HG03045 (cell line): ENCODE measurements around the gene EHMT1.

Experiments
- ATAC-seq: cut with Tn5 transposase; IDR thresholded peaks from one replicate; pipeline ENCODE4 v1.9.1; 2021; ENCODE audit warnings: mild to moderate bottlenecking, moderate library complexity; ENCODE audit not compliant: unreplicated experiment

EHMT1 gene

GRCh38 chr9:137817236-137818200 is 198.7 kb downstream of the EHMT1 start:
- ATAC-seq = no peak

GRCh38 chr9:137818286-137818685 is 199.5 kb downstream of the EHMT1 start:
- ATAC-seq = no peak

GRCh38 chr9:137820161-137820855 is 201.5 kb downstream of the EHMT1 start:
- no peak for ATAC-seq

- no peak for ATAC-seq
Measured at GRCh38 chr9:137823986-137824771, 205.4 kb downstream of the EHMT1 start.

DNA sequence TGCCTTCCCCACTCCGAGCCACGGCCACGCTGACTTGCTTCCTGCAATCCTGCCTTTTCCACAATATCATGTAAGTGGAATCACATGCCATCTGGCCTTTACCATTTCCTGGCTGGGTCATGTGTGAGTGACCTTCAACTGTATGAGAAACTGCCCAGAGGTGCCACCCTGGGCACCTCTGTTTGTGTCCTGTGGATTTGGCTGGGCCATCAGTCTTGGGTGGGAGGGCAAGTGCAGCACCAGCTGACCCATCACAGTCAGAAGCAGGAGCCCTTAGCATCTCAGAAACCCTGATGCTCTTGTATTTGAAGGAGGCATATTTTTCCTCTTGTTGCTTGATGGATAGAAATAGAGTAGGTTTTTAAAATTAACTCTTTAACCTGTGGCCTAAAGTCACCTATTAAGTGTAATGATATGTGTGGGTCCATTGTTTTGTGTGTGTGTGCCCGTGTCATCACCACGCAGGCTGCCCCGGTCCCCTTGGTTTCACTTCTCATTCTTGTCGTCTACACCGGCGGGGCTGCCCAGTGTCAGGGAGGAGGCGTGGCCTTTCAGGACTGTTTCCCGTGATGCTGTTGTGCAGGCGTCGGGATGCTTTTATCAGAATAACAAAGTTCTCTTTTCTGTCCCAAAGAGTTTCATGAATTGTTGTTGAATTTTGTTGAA is 206.7 kb downstream of the EHMT1 start:
- no peak for ATAC-seq

- no peak for ATAC-seq
Measured at GRCh38 chr9:137827908-137828526, 209.2 kb downstream of the EHMT1 start.

DNA sequence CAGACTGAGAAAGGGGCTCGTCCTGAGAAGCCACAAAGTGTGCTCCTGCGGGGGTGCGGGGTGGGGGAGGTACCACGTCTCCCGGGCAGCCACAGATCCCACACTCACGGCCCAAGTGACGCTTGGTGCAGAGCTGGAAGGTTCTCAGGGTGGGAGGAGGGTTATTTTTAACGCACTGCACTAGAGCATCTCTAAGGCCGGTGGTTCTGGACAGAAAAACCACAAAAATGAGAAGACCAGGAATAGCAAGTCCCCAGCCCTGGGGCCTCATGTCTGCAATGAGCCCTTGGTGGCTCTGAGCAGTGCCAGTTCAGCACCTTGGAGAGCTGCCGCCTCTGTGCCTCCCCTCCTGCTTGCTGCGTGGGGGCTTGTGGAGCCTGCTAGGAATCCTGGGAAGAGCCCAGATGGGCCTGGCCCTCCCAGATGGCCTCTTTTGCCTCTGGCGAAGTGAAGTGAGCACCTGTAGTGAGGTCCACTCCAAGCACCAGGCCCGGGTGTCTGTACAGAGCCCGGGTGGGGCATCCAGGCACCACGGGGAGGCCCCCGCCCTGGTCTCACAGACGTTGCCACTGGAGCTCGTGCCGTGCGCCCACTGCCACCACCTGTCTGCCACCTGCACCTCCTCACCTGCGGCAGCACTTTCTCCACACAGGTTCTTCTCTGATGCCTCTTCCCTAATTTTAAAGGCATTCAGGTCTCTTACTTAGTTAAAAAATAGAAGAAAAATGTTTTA is 209.9 kb downstream of the EHMT1 start:
- no peak for ATAC-seq

DNA sequence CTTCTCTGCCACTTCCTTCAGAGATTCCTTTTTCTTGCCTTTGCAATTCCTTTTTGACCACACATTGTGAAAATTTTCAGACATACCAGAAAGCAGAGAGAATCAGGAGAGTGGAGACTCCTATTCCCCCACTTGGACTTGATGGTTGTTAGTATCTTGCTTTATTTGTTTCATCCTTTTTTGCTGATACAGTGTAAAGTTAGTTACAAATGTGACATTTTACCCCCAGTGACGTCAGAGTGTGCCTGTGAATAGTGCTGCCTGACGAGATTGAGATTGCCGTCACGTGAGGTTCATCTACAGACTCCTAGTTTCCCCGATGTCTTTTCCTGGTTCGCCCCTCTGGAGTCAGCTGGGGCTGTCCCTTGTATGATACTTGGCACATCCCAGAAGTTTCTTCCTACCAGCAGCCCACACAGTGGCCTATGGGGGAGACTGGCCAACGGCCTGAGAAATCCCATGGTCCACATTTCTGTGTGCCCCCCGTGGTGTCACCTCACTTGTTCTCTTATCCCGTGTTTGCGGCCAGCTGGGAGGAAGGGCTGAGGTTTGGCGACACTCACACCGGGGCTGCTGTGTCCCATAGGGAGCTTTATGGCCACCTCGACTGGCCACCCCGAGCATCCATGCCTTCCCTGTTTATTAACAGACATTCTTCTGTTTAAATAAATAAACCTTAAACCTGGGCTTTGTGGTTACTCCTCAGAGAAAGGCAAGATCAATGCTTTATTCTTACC is 210.6 kb downstream of the EHMT1 start:
- no peak for ATAC-seq

DNA sequence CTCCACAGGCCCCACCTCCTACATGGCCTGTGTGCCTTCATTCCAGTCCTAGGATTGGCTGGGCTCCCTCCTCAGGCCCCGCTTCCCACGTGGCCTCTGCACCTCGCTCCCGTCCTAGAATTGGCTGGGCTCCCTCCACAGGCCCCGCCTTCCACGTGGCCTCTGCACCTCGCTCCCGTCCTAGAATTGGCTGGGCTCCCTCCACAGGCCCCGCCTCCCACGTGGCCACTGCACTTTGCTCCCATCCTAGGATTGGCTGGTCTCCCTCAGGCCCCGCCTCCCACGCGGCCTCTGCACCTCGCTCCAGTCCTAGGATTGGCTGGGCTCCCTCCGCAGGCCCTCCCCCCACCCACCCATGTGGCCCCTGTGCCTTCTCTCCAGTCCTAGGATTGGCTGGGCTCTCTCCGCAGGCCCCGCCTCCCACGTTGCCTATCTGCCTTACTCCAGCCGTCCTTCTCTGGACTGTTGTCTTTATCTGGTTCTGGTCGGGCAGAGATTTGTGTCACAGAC is 213.4 kb downstream of the EHMT1 start:
- ATAC-seq = no peak

DNA sequence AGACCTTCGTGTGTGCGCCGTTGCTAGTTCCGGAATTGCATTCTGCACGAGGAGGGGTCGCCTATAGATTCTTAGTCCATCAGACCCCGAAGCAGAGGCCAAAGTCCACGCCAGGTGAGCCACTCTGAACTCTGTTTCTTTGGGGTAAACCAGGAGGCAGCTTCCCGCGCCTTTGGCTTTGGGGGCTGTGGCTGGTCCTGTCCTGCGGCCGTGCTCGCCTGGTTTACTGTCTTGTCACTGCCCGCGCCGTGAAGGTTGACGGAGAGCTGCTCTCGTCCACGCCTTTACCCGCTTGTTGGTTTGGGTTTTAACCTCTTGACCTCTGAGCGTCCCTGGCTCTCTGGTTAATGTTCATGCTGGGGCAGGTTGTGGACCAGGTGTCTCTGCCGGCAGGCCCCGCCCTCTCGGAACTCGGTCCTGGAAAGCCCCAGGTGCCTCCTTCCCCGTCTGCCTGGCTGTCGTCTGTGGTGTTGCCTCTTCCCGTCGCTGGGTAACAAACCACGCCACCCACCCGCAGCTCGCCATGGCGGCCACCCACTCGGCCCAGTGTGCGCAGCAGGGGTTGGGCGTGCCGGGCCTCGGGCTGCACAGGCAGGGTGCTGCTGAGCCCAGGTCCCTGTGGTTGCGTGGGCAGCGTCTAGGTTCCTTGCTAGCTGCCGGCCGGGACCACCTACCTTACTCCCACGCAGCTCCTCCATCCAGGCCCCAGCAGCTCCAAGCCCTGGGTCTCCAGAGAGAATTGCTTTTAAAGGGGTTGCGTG is 214.2 kb downstream of the EHMT1 start:
- no peak for ATAC-seq

- no peak for ATAC-seq
Measured at GRCh38 chr9:137833721-137834613, 215.2 kb downstream of the EHMT1 start.

DNA sequence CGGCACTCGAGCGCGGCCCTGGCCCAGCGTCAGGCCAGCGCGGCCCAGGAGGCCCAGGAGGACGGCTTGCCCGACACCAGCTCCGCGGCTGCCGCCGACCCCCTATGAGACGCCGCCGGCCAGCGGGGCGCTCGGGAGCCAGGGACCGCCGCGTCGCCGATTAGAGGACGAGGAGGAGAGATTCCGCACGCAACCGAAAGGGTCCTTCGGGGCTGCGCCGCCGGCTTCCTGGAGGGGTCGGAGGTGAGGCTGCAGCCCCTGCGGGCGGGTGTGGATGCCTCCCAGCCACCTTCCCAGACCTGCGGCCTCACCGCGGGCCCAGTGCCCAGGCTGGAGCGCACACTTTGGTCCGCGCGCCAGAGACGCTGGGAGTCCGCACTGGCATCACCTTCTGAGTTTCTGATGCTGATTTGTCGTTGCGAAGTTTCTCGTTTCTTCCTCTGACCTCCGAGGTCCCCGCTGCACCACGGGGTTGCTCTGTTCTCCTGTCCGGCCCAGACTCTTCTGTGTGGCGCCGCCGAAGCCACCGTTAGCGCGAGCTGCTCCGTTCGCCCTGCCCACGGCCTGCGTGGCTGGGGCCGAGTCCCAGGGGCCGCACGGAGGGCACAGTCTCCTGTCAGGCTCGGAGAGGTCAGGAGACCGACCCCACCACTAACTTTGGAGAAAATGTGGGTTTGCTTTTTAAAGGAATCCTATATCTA is 216.2 kb downstream of the EHMT1 start:
- no peak for ATAC-seq

- no peak for ATAC-seq
Measured at GRCh38 chr9:137836151-137836830, 217.5 kb downstream of the EHMT1 start.

GRCh38 chr9:137836831-137837241 is 218.0 kb downstream of the EHMT1 start:
- no peak for ATAC-seq

DNA sequence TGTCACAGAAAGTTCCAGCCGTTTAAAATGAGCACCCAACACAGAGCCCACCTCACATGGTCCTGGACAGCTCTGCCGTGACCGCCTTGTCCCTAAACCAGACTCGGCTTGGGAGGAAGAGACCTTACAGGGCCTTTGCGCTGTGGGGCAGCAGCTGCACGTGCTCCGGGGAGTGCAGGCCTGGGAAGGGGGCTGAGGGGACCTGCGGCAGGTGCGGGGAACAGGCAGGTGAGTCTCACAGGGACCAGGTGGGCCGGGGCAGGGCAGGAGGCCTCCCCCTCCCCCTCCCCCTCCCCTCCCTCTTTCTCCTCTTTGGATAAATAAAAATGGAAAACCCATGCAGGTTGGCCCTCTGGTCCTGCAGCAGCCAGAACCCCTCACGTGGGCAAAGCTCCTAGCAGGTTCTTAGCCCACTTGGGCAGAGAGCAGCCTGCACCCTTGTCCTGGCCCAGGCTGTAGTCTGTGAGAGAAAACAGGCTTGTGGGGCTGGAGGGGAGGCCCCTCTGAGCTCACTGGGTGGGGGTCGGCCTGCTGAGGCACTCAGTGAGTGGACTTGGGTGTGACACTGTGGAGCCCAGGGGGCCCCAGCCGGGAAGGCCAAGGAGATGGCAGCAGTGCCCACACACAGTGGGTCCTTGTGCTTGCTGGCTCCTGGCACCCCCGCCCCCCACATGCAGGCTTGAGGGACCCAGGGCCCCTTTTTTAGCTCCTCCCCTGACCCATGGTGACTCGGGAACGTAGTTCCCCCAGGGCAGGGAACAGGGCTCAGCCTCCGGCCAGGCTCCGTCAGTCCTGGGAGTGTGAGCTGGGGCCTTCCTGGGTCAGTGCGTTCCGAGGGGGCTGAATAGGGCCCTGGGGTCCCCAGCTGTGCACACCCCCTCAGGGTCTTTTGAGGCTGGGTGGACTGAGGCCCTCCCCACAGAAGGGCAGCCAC is 218.8 kb downstream of the EHMT1 start:
- no peak for ATAC-seq
